Naive B cell (primary cell): ENCODE measurements around the gene FAM20B. TPM values are rescaled to one million over a fixed set of nuclear protein-coding genes. Genes with fewer than 3 reads are reported as not detected.

ENCODE experiments used
- ATAC-seq, 2 donors: fragments of 150-1000 bp; cut with Tn5 transposase; 2 replicates each; pipeline ENCODE4 v1.10.0; 2021; ENCODE audit warnings: low read depth in 2 of 2, mild to moderate bottlenecking in 2 of 2, moderate library complexity in 2 of 2
- DNase-seq: peaks from one replicate; pipeline ENCODE4 v3.0.0; 2022
- H3K27ac Mint-ChIP-seq, 6 donors: one replicate each; pipeline ENCODE4 v1.8.0; 2020 to 2022; ENCODE audit warnings: mild to moderate bottlenecking in 6 of 6, mixed read lengths in 6 of 6, moderate library complexity in 5 of 6, inconsistent platforms in 2 of 6
- H3K27me3 Mint-ChIP-seq, 3 donors: one replicate each; pipeline ENCODE4 v1.8.0; 2021 to 2022; ENCODE audit warnings: mixed read lengths in 3 of 3, mild to moderate bottlenecking in 1 of 3
- H3K36me3 Mint-ChIP-seq, 2 donors: one replicate each; pipeline ENCODE4 v1.8.0; 2020 to 2022; ENCODE audit warnings: mixed read lengths in 2 of 2, inconsistent platforms in 1 of 2, mild to moderate bottlenecking in 1 of 2
- H3K4me1 Mint-ChIP-seq, 3 donors: one replicate each; pipeline ENCODE4 v1.8.0; 2020 to 2022; ENCODE audit warnings: mixed read lengths in 3 of 3, inconsistent platforms in 1 of 3, mild to moderate bottlenecking in 1 of 3, moderate library complexity in 1 of 3
- H3K4me3 Mint-ChIP-seq, 8 donors: one replicate each; pipeline ENCODE4 v1.8.0; 2020 to 2022; ENCODE audit warnings: mild to moderate bottlenecking in 8 of 8, mixed read lengths in 8 of 8, moderate library complexity in 8 of 8, inconsistent platforms in 2 of 8
- H3K9me3 Mint-ChIP-seq, 7 donors: one replicate each; pipeline ENCODE4 v1.8.0; 2020 to 2022; ENCODE audit warnings: mixed read lengths in 7 of 7, mild to moderate bottlenecking in 5 of 7, inconsistent platforms in 2 of 7, moderate library complexity in 1 of 7
- polyA plus RNA-seq, 6 donors: library from polyadenylated mRNA; unstranded; fragments of 300-500 nt; fragmentation: Illumina TruSeq; gene quantifications; one replicate each; pipeline ENCODE4 v1.2.3, GENCODE V29; 2021; ENCODE audit warnings: low read depth in 6 of 6

Gene FAM20B
- polyA plus RNA-seq, 6 donors from 2014 or later: 6.2 to 13.2 (median 8.6) TPM

- no peaks in the 10 kb centered on the region for H3K27me3 Mint-ChIP-seq
- peaks cover 6 to 10% (median 9%) of the 10 kb centered on the region in 3 donors for H3K4me1 Mint-ChIP-seq
- peaks cover 0 to 21% of the 10 kb centered on the region in 2 donors for H3K36me3 Mint-ChIP-seq
- H3K27ac Mint-ChIP-seq: peak overlapping the region in 4 of 6 donors; percentile 22 to 85 (median 56)
- H3K9me3 Mint-ChIP-seq: no peaks in the 10 kb centered on the region
- no peak for ATAC-seq
- no peak for DNase-seq
- no peak overlapping the region for H3K4me3 Mint-ChIP-seq
Measured at GRCh38 chr1:179095377-179095776, 69.7 kb downstream of the FAM20B start.

GRCh38 chr1:179095924-179096323 is 70.2 kb downstream of the FAM20B start:
- DNase-seq (no peak), ATAC-seq (no peak)
- no peaks in the 10 kb centered on the region for H3K27me3 Mint-ChIP-seq
- H3K36me3 Mint-ChIP-seq: peaks cover 0 to 15% of the 10 kb centered on the region in 2 donors
- peaks cover 5 to 6% (median 6%) of the 10 kb centered on the region in 3 donors for H3K4me1 Mint-ChIP-seq
- no peaks in the 10 kb centered on the region for H3K9me3 Mint-ChIP-seq
- H3K4me3 Mint-ChIP-seq: no peak overlapping the region
- H3K27ac Mint-ChIP-seq: peak overlapping the region in 3 of 6 donors; percentile 7 to 85 (median 22)

GRCh38 chr1:179099891-179100290 is 74.2 kb downstream of the FAM20B start:
- H3K4me1 Mint-ChIP-seq: no peaks in the 10 kb centered on the region
- peak overlapping the region in 2 of 6 donors; percentile 48 to 60 for H3K27ac Mint-ChIP-seq
- H3K4me3 Mint-ChIP-seq: no peak overlapping the region
- no peaks in the 10 kb centered on the region for H3K36me3 Mint-ChIP-seq
- no peaks in the 10 kb centered on the region for H3K27me3 Mint-ChIP-seq
- ATAC-seq: no peak
- DNase-seq: no peak
- no peaks in the 10 kb centered on the region for H3K9me3 Mint-ChIP-seq

- Mint-ChIP-seq H3K27me3 (no peaks in the 10 kb centered on the region), H3K27ac (peak overlapping the region in 1 of 6 donors; percentile 71), H3K36me3 (no peaks in the 10 kb centered on the region), H3K4me1 (no peaks in the 10 kb centered on the region), H3K4me3 (peak overlapping the region in 1 of 8 donors; percentile 42), H3K9me3 (no peaks in the 10 kb centered on the region)
- no peak for DNase-seq
- no peak for ATAC-seq
Measured at GRCh38 chr1:179101566-179101965, 75.9 kb downstream of the FAM20B start.

- H3K4me1 Mint-ChIP-seq: no peaks in the 10 kb centered on the region
- H3K9me3 Mint-ChIP-seq: no peaks in the 10 kb centered on the region
- DNase-seq (no peak), ATAC-seq (no peak)
- H3K27me3 Mint-ChIP-seq: no peaks in the 10 kb centered on the region
- H3K36me3 Mint-ChIP-seq: peaks cover 0 to 15% of the 10 kb centered on the region in 2 donors
- no peak overlapping the region for H3K4me3 Mint-ChIP-seq
- no peak overlapping the region for H3K27ac Mint-ChIP-seq
Measured at GRCh38 chr1:179103999-179104398, 78.3 kb downstream of the FAM20B start.

GRCh38 chr1:179104611-179105250 is 79.0 kb downstream of the FAM20B start:
- Mint-ChIP-seq H3K36me3 (peaks cover 5 to 22% of the 10 kb centered on the region in 2 donors), H3K27me3 (no peaks in the 10 kb centered on the region), H3K4me1 (no peaks in the 10 kb centered on the region), H3K4me3 (no peak overlapping the region), H3K27ac (no peak overlapping the region), H3K9me3 (no peaks in the 10 kb centered on the region)
- no peak for ATAC-seq
- DNase-seq: no peak

GRCh38 chr1:179105393-179105792 is 79.7 kb downstream of the FAM20B start:
- peak in 1 of 2 donors; percentile 43 for ATAC-seq

GRCh38 chr1:179107706-179108629 is 82.3 kb downstream of the FAM20B start:
- H3K9me3 Mint-ChIP-seq: no peaks in the 10 kb centered on the region
- H3K4me1 Mint-ChIP-seq: no peaks in the 10 kb centered on the region
- peak overlapping the region in 1 of 6 donors; percentile 79 for H3K27ac Mint-ChIP-seq
- H3K4me3 Mint-ChIP-seq: no peak overlapping the region
- no peaks in the 10 kb centered on the region for H3K27me3 Mint-ChIP-seq
- DNase-seq (no peak), ATAC-seq (no peak)
- peaks cover 8 to 30% of the 10 kb centered on the region in 2 donors for H3K36me3 Mint-ChIP-seq

More at GRCh38 chr1:179105393-179105792, 79.7 kb downstream of the FAM20B start:
- no peak for DNase-seq
- Mint-ChIP-seq H3K4me1 (no peaks in the 10 kb centered on the region), H3K4me3 (no peak overlapping the region), H3K36me3 (peaks cover 5 to 29% of the 10 kb centered on the region in 2 donors), H3K27me3 (no peaks in the 10 kb centered on the region), H3K27ac (no peak overlapping the region), H3K9me3 (no peaks in the 10 kb centered on the region)

GRCh38 chr1:179108644-179109043 is 83.0 kb downstream of the FAM20B start:
- Mint-ChIP-seq H3K27me3 (no peaks in the 10 kb centered on the region), H3K36me3 (peaks cover 8 to 30% of the 10 kb centered on the region in 2 donors)

GRCh38 chr1:179115181-179115580 is 89.5 kb downstream of the FAM20B start:
- Mint-ChIP-seq H3K4me1 (peaks cover 0 to 3% (median 0%) of the 10 kb centered on the region in 3 donors), H3K27me3 (no peaks in the 10 kb centered on the region), H3K36me3 (peaks cover 3 to 10% of the 10 kb centered on the region in 2 donors), H3K4me3 (no peak overlapping the region), H3K9me3 (no peaks in the 10 kb centered on the region), H3K27ac (no peak overlapping the region)
- DNase-seq: no peak
- no peak for ATAC-seq

More at GRCh38 chr1:179108644-179109043, 83.0 kb downstream of the FAM20B start:
- DNase-seq (no peak), ATAC-seq (no peak)
- Mint-ChIP-seq H3K4me1 (no peaks in the 10 kb centered on the region), H3K27ac (no peak overlapping the region), H3K4me3 (no peak overlapping the region), H3K9me3 (no peaks in the 10 kb centered on the region)

- Mint-ChIP-seq H3K4me3 (no peak overlapping the region), H3K9me3 (no peaks in the 10 kb centered on the region), H3K27ac (no peak overlapping the region), H3K27me3 (no peaks in the 10 kb centered on the region), H3K4me1 (peaks cover 3 to 4% (median 4%) of the 10 kb centered on the region in 3 donors), H3K36me3 (peaks cover 2 to 3% of the 10 kb centered on the region in 2 donors)
- no peak for DNase-seq
- ATAC-seq: no peak
Measured at GRCh38 chr1:179119513-179119912, 93.8 kb downstream of the FAM20B start.

- DNase-seq: no peak
- Mint-ChIP-seq H3K9me3 (no peaks in the 10 kb centered on the region), H3K4me3 (no peak overlapping the region), H3K36me3 (peaks cover 0 to 6% of the 10 kb centered on the region in 2 donors), H3K4me1 (peaks cover 7 to 8% (median 8%) of the 10 kb centered on the region in 3 donors), H3K27ac (peak overlapping the region in 1 of 6 donors; percentile 84), H3K27me3 (no peaks in the 10 kb centered on the region)
- ATAC-seq: no peak
Measured at GRCh38 chr1:179120736-179121135, 95.0 kb downstream of the FAM20B start.

- Mint-ChIP-seq H3K9me3 (no peaks in the 10 kb centered on the region), H3K4me1 (peaks cover 7 to 8% (median 8%) of the 10 kb centered on the region in 3 donors), H3K27ac (peak overlapping the region in 1 of 6 donors; percentile 39), H3K27me3 (no peaks in the 10 kb centered on the region), H3K4me3 (no peak overlapping the region), H3K36me3 (peaks cover 0 to 6% of the 10 kb centered on the region in 2 donors)
- ATAC-seq: peak; percentile 28 to 33
- DNase-seq: peak; percentile 31
Measured at GRCh38 chr1:179121159-179121938, 95.7 kb downstream of the FAM20B start.
